PC-9 (cell line): ENCODE measurements around the gene PTX4.

ENCODE experiments used
- CTCF ChIP-seq: fragments of 200-600 bp; sonication (generic); conservative IDR thresholded peaks from 2 replicates; pipeline ENCODE4 v1.6.1; 2017; ENCODE audit warnings: mixed run types, antibody characterized with exemption, mild to moderate bottlenecking, moderate library complexity
- EZH2 ChIP-seq: fragments of 200-600 bp; sonication (generic); IDR thresholded peaks from 2 replicates; pipeline ENCODE4 v1.8.0; 2017; ENCODE audit warnings: antibody characterized with exemption, low read depth

- no peak for TF ChIP-seq CTCF
- TF ChIP-seq EZH2 = no peak
Measured at GRCh38 chr16:1523581-1524245, 35.0 kb upstream of the PTX4 start.
